Calu3 (cell line): ENCODE results near the gene GNAS. TPM values are rescaled to one million over a fixed set of nuclear protein-coding genes. Genes with fewer than 3 reads are reported as not detected.

Experiments
- BruUV-seq: library from RNA; stranded (reverse); fragments of 400-500 nt; replicated peaks from 2 replicates; lab custom pipeline; 2021; lab: Mats Ljungman, UMichigan
- CTCF ChIA-PET: fragments of 300-600 bp; sonication (Branson Sonifier 250); formaldehyde crosslinking; loops from one replicate; lab custom pipeline; 2022; ENCODE audit warnings: antibody characterized with exemption; lab: Charles Lee
- DNase-seq: peaks from one replicate; pipeline ENCODE4 v3.0.0; 2022
- H3K27ac Mint-ChIP-seq: one replicate; pipeline ENCODE4 v1.8.0; 2022; ENCODE audit warnings: mixed read lengths; ENCODE audit not compliant: unreplicated experiment
- H3K27me3 Mint-ChIP-seq: one replicate; pipeline ENCODE4 v1.8.0; 2022; ENCODE audit warnings: mixed read lengths; ENCODE audit not compliant: unreplicated experiment
- H3K36me3 Mint-ChIP-seq: one replicate; pipeline ENCODE4 v1.8.0; 2022; ENCODE audit warnings: mild to moderate bottlenecking, moderate library complexity, mixed read lengths; ENCODE audit not compliant: insufficient read depth, unreplicated experiment
- H3K4me1 Mint-ChIP-seq: one replicate; pipeline ENCODE4 v1.8.0; 2022; ENCODE audit warnings: mild to moderate bottlenecking, low read depth, mixed read lengths; ENCODE audit not compliant: unreplicated experiment
- H3K4me3 Mint-ChIP-seq: one replicate; pipeline ENCODE4 v1.8.0; 2022; ENCODE audit warnings: mild to moderate bottlenecking, low read depth, moderate library complexity, mixed read lengths; ENCODE audit not compliant: unreplicated experiment
- H3K9me3 Mint-ChIP-seq: one replicate; pipeline ENCODE4 v1.8.0; 2022; ENCODE audit warnings: low read depth, mixed read lengths; ENCODE audit not compliant: unreplicated experiment
- CTCF ChIP-seq: fragments of 200-600 bp; IDR thresholded peaks from one replicate; pipeline ENCODE4 v1.8.0; 2022; ENCODE audit warnings: antibody characterized with exemption; ENCODE audit not compliant: unreplicated experiment
- intact Hi-C: fragments of 100-400 bp; cut with micrococcal nuclease; formaldehyde crosslinking; loops from one replicate; pipeline ENCODE4 v1.10.0; 2022; ENCODE audit not compliant: unreplicated experiment
- total RNA-seq: library from RNA; stranded (reverse); gene quantifications from 2 replicates; pipeline ENCODE4 v1.2.3, GENCODE V29; 2022

The GNAS gene
- total RNA-seq, 1 experiment from 2014 or later = 1,410 TPM

- H3K27ac Mint-ChIP-seq = no peak overlapping the region
- peaks cover 17% of the 10 kb centered on the region for H3K4me1 Mint-ChIP-seq
- no peak for TF ChIP-seq CTCF
- H3K9me3 Mint-ChIP-seq = peaks cover 2% of the 10 kb centered on the region
- H3K36me3 Mint-ChIP-seq = no peaks in the 10 kb centered on the region
- no peaks in the 10 kb centered on the region for H3K27me3 Mint-ChIP-seq
- intact Hi-C loops = no loop called here
- DNase-seq = no peak
- CTCF ChIA-PET = no interaction called here
- no TSS peak for BruUV-seq
- H3K4me3 Mint-ChIP-seq = no peak overlapping the region
These were observed 16.3 kb downstream of the GNAS start for GRCh38 chr20:58868795-58869194.

GRCh38 chr20:58869662-58870227, 17.2 kb downstream of the GNAS start:
- no peak for DNase-seq
- Mint-ChIP-seq H3K27ac (no peak overlapping the region), H3K4me1 (peaks cover 17% of the 10 kb centered on the region), H3K4me3 (no peak overlapping the region), H3K27me3 (no peaks in the 10 kb centered on the region), H3K9me3 (peaks cover 2% of the 10 kb centered on the region), H3K36me3 (peaks cover 5% of the 10 kb centered on the region)
- CTCF ChIA-PET = interaction anchor here (0.9 to 1.5 kb wide), 10 partner anchors 9 to 626 kb away, joined by 3 to 12 read pairs (median 5); partner anchors contain the start of genes ATP5F1E and STX16
- no TSS peak for BruUV-seq
- TF ChIP-seq CTCF = no peak
- intact Hi-C loops = loop anchor here (2.0 to 5.0 kb wide), 4 partner anchors 163 to 588 kb away; partner anchors contain the start of gene ATP5F1E

GRCh38 chr20:58870293-58871014, 17.9 kb downstream of the GNAS start:
- CTCF ChIA-PET = interaction anchor here (0.5 to 1.5 kb wide), 13 partner anchors 9 to 625 kb away, joined by 3 to 12 read pairs (median 4); partner anchors contain the start of genes ATP5F1E and STX16
- Mint-ChIP-seq H3K27me3 (no peaks in the 10 kb centered on the region), H3K4me3 (no peak overlapping the region), H3K4me1 (peaks cover 21% of the 10 kb centered on the region), H3K36me3 (peaks cover 7% of the 10 kb centered on the region), H3K27ac (no peak overlapping the region), H3K9me3 (peaks cover 2% of the 10 kb centered on the region)
- DNase-seq = peak; percentile 91
- intact Hi-C loops = loop anchor here (2.0 to 5.0 kb wide), 4 partner anchors 162 to 587 kb away; partner anchors contain the start of gene ATP5F1E
- BruUV-seq = no TSS peak
- TF ChIP-seq CTCF = peak; percentile 96

GRCh38 chr20:58871533-58872102, 19.1 kb downstream of the GNAS start:
- Mint-ChIP-seq H3K27ac (no peak overlapping the region), H3K9me3 (peaks cover 2% of the 10 kb centered on the region), H3K4me1 (peaks cover 30% of the 10 kb centered on the region), H3K27me3 (no peaks in the 10 kb centered on the region), H3K4me3 (no peak overlapping the region), H3K36me3 (peaks cover 10% of the 10 kb centered on the region)
- CTCF ChIA-PET = interaction anchor here (0.6 to 0.9 kb wide), 2 partner anchors 230 to 247 kb away, joined by 3 read pairs; no protein-coding TSS in a partner anchor
- no peak for TF ChIP-seq CTCF
- peak; percentile 51 for DNase-seq
- intact Hi-C loops = loop anchor here (2.0 to 5.0 kb wide), 4 partner anchors 161 to 586 kb away; partner anchors contain the start of gene ATP5F1E
- BruUV-seq = no TSS peak
